Measurements from ENCODE around the gene STK32C.
"Not testable (repeated sequence)": the region's sequence is repeated elsewhere in the genome, so short reads cannot be mapped to it uniquely, and the experiment has no call there.

STK32C gene

GRCh38 chr10:132353456-132354355 lies 46.0 kb upstream of the STK32C start:
- H3K4me3 Mint-ChIP-seq, result no peak overlapping the region
- peaks cover 10% of the 10 kb centered on the region for H3K36me3 Mint-ChIP-seq (ENCODE audit: low read depth)
- H3K9me3 Mint-ChIP-seq, result peaks cover 4% of the 10 kb centered on the region
- H3K4me1 Mint-ChIP-seq, result peaks cover 7% of the 10 kb centered on the region
- no peak for TF ChIP-seq CTCF (IDR thresholded peaks at IDR 0.05)
- no peak overlapping the region for H3K27ac Mint-ChIP-seq
- peaks cover 8% of the 10 kb centered on the region for H3K27me3 Mint-ChIP-seq (ENCODE audit: low read depth, poor library complexity)
- no peak for DNase-seq

- peak; percentile 89 for DNase-seq
Observed at GRCh38 chr10:132352462-132353308, 44.9 kb upstream of the STK32C start.

GRCh38 chr10:132351611-132352010 lies 43.9 kb upstream of the STK32C start:
- Mint-ChIP-seq H3K9me3 (no peaks in the 10 kb centered on the region), H3K27me3 (ENCODE audit: low read depth, poor library complexity) (peaks cover 8% of the 10 kb centered on the region), H3K27ac (no peak overlapping the region), H3K36me3 (ENCODE audit: low read depth) (peaks cover 22% of the 10 kb centered on the region), H3K4me1 (peaks cover 20% of the 10 kb centered on the region), H3K4me3 (no peak overlapping the region)
- TF ChIP-seq CTCF (IDR thresholded peaks at IDR 0.05), result no peak
- no peak for DNase-seq

More at GRCh38 chr10:132352462-132353308, 44.9 kb upstream of the STK32C start:
- TF ChIP-seq CTCF (IDR thresholded peaks at IDR 0.05), result peak; percentile 77
- not testable (repeated sequence) for H3K27ac Mint-ChIP-seq; H3K4me3 Mint-ChIP-seq; H3K27me3 Mint-ChIP-seq (ENCODE audit: low read depth, poor library complexity); H3K9me3 Mint-ChIP-seq
- H3K36me3 Mint-ChIP-seq (ENCODE audit: low read depth), result peaks cover 19% of the 10 kb centered on the region
- H3K4me1 Mint-ChIP-seq, result peaks cover 14% of the 10 kb centered on the region

GRCh38 chr10:132350946-132351345 lies 43.2 kb upstream of the STK32C start:
- no peak overlapping the region for H3K27ac Mint-ChIP-seq
- no peaks in the 10 kb centered on the region for H3K9me3 Mint-ChIP-seq
- H3K4me3 Mint-ChIP-seq, result no peak overlapping the region
- no peak for TF ChIP-seq CTCF (IDR thresholded peaks at IDR 0.05)
- no peak for DNase-seq
- peaks cover 23% of the 10 kb centered on the region for H3K36me3 Mint-ChIP-seq (ENCODE audit: low read depth)
- peaks cover 8% of the 10 kb centered on the region for H3K27me3 Mint-ChIP-seq (ENCODE audit: low read depth, poor library complexity)
- H3K4me1 Mint-ChIP-seq, result peaks cover 20% of the 10 kb centered on the region

GRCh38 chr10:132350391-132350790 lies 42.6 kb upstream of the STK32C start:
- Mint-ChIP-seq H3K27me3 (ENCODE audit: low read depth, poor library complexity) (peaks cover 5% of the 10 kb centered on the region), H3K36me3 (ENCODE audit: low read depth) (peaks cover 28% of the 10 kb centered on the region), H3K4me1 (peaks cover 20% of the 10 kb centered on the region), H3K4me3 (no peak overlapping the region), H3K9me3 (no peaks in the 10 kb centered on the region), H3K27ac (no peak overlapping the region)
- no peak for DNase-seq
- no peak for TF ChIP-seq CTCF (IDR thresholded peaks at IDR 0.05)

Data from nephron progenitor cell (in vitro differentiated cells).